GM12873 (cell line): ENCODE results near the gene PHLDB1.
A peak's percentile ranks its signal among the peaks of the same experiment; 100 is the strongest.

ENCODE experiments used
- CTCF ChIP-seq: IDR thresholded peaks from 2 replicates; pipeline ENCODE4 v1.5.1; 2012; ENCODE audit warnings: low read depth, mild to moderate bottlenecking, moderate library complexity, low read length, control low read depth; ENCODE audit not compliant: insufficient read depth; ENCODE audit errors: missing control alignments

Gene PHLDB1

DNA sequence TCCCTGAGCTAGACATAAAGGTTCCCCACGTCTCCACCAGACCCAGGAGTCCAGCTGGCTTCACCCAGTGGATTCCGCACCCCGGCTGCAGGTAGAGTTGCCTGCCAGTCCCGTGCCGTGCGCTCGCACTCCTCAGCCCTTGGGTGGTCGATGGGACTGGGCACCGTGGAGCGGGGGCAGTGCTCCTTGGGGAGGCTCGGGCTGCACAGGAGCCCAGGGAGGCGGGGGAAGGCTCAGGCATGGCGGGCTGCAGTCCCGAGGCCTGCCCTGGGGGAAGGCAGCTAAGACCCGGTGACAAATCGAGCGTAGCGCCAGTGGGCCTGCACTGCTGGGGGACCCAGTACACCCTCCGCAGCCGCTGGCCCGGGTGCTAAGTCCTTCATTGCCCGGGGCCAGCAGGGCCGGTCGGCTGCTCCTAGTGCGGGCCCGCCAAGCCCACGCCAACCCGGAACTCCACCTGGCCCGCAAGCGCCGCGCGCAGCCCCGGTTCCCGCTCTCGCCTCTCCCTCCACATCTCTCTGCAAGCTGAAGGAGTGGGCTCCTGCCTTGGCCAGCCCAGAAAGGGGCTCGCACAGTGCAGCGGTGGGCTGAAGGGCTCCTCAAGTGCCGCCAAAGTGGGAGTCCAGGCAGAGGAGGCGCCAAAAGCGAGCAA, 81.6 kb downstream of the PHLDB1 start:
- TF ChIP-seq CTCF = no peak

GRCh38 chr11:118689503-118689851, 82.1 kb downstream of the PHLDB1 start:
- no peak for TF ChIP-seq CTCF

GRCh38 chr11:118689852-118690552, 82.6 kb downstream of the PHLDB1 start:
- TF ChIP-seq CTCF = peak; percentile 92

GRCh38 chr11:118690553-118691304, 83.3 kb downstream of the PHLDB1 start:
- TF ChIP-seq CTCF = no peak

GRCh38 chr11:118691926-118692830, 84.8 kb downstream of the PHLDB1 start:
- TF ChIP-seq CTCF = no peak

DNA sequence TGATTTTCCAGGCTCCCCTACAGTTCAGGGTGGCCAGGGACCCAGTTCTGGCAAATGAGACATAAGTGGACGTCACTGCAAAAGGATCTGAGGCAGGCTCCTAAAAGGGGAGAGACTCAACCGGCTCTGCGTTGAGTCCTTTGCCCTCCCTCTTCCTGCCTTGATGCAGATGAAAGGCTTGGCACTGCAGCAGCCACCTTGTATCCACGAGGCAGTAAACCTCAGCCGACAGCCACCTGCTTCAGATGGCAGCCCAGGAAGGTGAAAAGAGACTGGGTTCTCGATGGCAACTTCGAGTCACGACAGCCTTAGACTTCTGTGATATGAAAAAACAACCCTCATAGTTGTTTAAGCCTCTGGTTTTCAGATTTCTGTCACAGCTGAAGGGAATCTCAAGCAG, 86.8 kb downstream of the PHLDB1 start:
- TF ChIP-seq CTCF = no peak
